Parathyroid adenoma (tissue), 2 donors: Measurements from ENCODE around the gene CCR5AS.

Experiments
- H2AFZ ChIP-seq: fragments of 300-600 bp; sonication (generic); one replicate; pipeline ENCODE4 v1.7.0; 2017; ENCODE audit warnings: antibody characterized with exemption, mild to moderate bottlenecking
- H3K27ac ChIP-seq: fragments of 300-600 bp; sonication (generic); one replicate; pipeline ENCODE4 v1.7.0; 2017
- H3K27me3 ChIP-seq: fragments of 300-600 bp; sonication (generic); one replicate; pipeline ENCODE4 v1.7.0; 2017; ENCODE audit warnings: low read length; ENCODE audit not compliant: control insufficient read depth, insufficient read depth
- H3K36me3 ChIP-seq: fragments of 300-600 bp; sonication (generic); one replicate; pipeline ENCODE4 v1.7.0; 2017; ENCODE audit warnings: low read length; ENCODE audit not compliant: control insufficient read depth, insufficient read depth
- H3K4me1 ChIP-seq: fragments of 300-600 bp; sonication (generic); one replicate; pipeline ENCODE4 v1.7.0; 2017; ENCODE audit warnings: control low read depth
- H3K4me2 ChIP-seq: fragments of 300-600 bp; sonication (generic); one replicate; pipeline ENCODE4 v1.7.0; 2017; ENCODE audit warnings: low read length
- H3K4me3 ChIP-seq: fragments of 300-600 bp; sonication (generic); one replicate; pipeline ENCODE4 v1.7.0; 2017; ENCODE audit warnings: low read depth, low read length
- H3K79me2 ChIP-seq: fragments of 300-600 bp; sonication (generic); one replicate; pipeline ENCODE4 v1.7.0; 2017; ENCODE audit warnings: control low read depth
- H3K9ac ChIP-seq: fragments of 300-600 bp; sonication (generic); one replicate; pipeline ENCODE4 v1.7.0; 2017; ENCODE audit warnings: mild to moderate bottlenecking
- H3K9me3 ChIP-seq: fragments of 300-600 bp; sonication (generic); one replicate; pipeline ENCODE4 v1.7.0; 2017; ENCODE audit warnings: low read length; ENCODE audit not compliant: control insufficient read depth
- CTCF ChIP-seq: fragments of 300-600 bp; sonication (generic); IDR thresholded peaks from one replicate; pipeline ENCODE4 v1.7.0; 2017; ENCODE audit warnings: antibody characterized with exemption, mild to moderate bottlenecking
- donor health status: primary hyperparathyroidism.

The CCR5AS gene

DNA sequence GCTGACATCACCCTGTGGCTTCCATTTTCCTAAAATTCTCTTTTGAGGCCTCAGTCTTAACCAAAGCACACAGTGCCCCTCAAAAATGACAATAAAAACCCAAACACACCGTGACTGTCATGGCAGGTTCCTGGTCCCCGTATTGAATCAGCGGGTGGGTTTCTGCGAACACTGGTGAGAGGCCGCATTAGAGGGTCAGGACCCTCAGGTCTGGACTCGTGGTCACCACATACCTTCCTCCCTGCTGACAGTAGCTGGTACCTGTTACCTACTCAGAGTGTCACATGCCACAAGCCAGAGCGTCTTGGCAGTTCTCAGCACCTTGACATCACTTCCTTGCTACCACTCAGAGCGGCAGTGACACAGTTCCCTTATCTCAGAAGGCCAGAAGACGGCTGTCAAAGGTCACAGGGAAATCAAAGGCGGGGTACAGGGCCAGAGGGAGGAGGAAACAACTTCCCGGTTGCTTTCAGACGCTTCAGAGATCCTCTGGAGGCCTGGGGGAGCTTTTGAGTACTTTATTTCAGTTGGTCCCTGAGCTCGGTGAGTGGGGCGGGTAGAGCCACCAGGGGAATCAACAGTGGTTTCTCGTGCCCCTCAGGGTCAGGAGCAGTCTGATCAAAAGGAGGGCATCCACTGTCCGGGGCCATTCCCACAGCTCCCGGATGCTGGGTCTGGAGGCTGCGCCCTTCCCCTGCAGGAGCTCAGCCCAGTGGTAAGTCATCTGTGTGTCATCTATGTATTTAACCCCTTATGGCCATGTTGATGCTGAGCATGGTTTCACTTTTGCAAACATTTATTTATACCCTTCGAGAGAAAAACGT lies at the start of gene CCR5AS, which contains the start of gene CCRL2:
Gene CCR5AS (minus strand): TSS at position 279 of the 824 bp plus-strand sequence.
Gene CCRL2 (plus strand): TSS at position 472 of the 824 bp plus-strand sequence. CDS start 821 bp downstream, outside the sequence.
- H3K27ac ChIP-seq, result peak within 1 kb of the TSS; percentile 72
- no peak for TF ChIP-seq CTCF
- no peaks in the 10 kb centered on the region for H3K36me3 ChIP-seq
- H3K4me2 ChIP-seq, result no peak within 1 kb of the TSS
- H3K4me3 ChIP-seq, result no peak within 1 kb of the TSS
- H3K79me2 ChIP-seq, result no peaks in the 10 kb centered on the region
- no peak within 1 kb of the TSS for H2AFZ ChIP-seq
- H3K9me3 ChIP-seq, result no peaks in the 10 kb centered on the region
- H3K4me1 ChIP-seq, result no peaks in the 10 kb centered on the region
- no peak within 1 kb of the TSS for H3K9ac ChIP-seq
- H3K27me3 ChIP-seq, result no peaks in the 10 kb centered on the region

DNA sequence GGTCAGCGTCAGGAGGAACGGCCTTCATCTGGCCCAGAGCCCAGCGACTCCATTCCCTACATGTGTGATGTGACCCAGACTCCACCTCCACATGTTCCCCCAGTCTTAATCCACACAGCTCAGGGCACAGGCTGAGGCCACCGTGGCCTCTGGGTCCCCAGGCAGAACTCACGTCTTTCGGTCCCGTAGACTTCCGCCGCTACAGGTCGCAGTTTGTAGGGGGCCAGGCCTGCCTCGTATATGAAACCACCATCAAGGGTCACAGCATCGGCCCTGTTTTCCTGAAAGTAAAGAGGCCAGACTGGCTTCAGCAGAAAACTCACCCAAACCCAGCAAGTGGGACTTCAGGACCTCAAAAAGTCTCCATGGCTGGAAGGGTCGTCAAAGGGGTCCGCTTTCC lies 49.3 kb upstream of the CCR5AS start:
- H3K9me3 ChIP-seq, result no peaks in the 10 kb centered on the region
- no peaks in the 10 kb centered on the region for H3K27me3 ChIP-seq
- H3K36me3 ChIP-seq, result no peaks in the 10 kb centered on the region
- no peak overlapping the region for H3K4me2 ChIP-seq
- no peak overlapping the region for H3K27ac ChIP-seq
- H3K4me1 ChIP-seq, result no peaks in the 10 kb centered on the region
- no peaks in the 10 kb centered on the region for H3K79me2 ChIP-seq
- no peak overlapping the region for H2AFZ ChIP-seq
- H3K4me3 ChIP-seq, result no peak overlapping the region
- no peak for TF ChIP-seq CTCF
- H3K9ac ChIP-seq, result no peak overlapping the region

DNA sequence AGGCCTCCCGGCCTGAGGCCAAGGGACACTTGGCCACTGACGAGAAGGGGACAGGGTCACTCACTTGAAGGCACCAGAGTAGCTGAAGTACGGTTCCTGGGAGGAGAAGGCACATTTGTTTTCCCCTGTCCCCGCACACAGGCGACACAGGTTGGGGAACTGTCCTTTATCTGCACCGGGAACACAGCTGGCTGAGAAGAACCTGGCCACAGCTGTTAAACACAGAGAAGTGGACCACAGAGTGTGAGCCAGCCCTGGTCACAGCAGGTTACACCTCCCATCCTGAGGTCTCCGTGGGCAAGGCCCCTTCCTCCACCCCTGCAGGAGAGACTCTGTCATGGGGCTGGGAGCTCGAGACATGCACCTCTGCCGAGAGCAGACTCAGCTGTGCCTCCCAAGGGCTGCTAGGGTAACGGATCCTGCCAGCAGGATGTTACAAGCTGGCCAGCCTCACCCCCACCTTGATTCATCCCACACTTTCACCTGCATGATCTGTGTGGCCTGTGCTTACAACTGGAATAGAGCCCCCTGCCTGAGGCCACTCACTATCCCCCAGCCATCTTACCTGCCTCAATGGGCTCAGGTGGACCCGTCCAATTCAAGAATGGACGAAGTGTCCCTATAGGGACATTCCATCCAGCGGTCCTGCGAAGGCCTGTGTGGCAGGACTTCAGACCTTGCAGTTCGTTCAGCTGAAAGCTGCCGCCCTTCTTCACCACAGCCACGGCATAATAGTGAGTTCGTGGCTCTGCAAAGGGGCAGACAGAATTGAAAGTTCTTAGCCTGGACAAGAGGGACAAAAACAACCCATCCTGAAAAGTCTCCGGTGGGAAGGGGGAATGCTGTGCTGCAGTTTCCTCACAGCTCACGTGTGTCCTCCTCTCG lies 48.6 kb upstream of the CCR5AS start:
- no peaks in the 10 kb centered on the region for H3K79me2 ChIP-seq
- no peak for TF ChIP-seq CTCF
- H3K27me3 ChIP-seq, result no peaks in the 10 kb centered on the region

GRCh38 chr3:46454606-46455005 lies 47.7 kb upstream of the CCR5AS start:
- Histone ChIP-seq H3K4me2 (no peak overlapping the region), H3K4me3 (no peak overlapping the region), H3K27me3 (no peaks in the 10 kb centered on the region), H2AFZ (no peak overlapping the region), H3K9me3 (no peaks in the 10 kb centered on the region), H3K36me3 (no peaks in the 10 kb centered on the region), H3K79me2 (no peaks in the 10 kb centered on the region), H3K4me1 (no peaks in the 10 kb centered on the region), H3K27ac (no peak overlapping the region), H3K9ac (no peak overlapping the region)
- TF ChIP-seq CTCF, result no peak

More for the DNA sequence above, 48.6 kb upstream of the CCR5AS start:
- Histone ChIP-seq H3K4me3 (no peak overlapping the region), H3K27ac (no peak overlapping the region), H3K4me1 (no peaks in the 10 kb centered on the region), H2AFZ (no peak overlapping the region), H3K36me3 (no peaks in the 10 kb centered on the region), H3K4me2 (no peak overlapping the region), H3K9ac (no peak overlapping the region), H3K9me3 (no peaks in the 10 kb centered on the region)
